Stimulated activated CD8-positive, alpha-beta memory T cell treated with anti-CD3 and anti-CD28 coated beads, Interleukin-12 subunit alpha, Interleukin-12 subunit beta, amount 100 ng/mL, for 4 hours (primary cell): ENCODE results near the gene ESPNL.
A peak's percentile ranks its signal among the peaks of the same experiment; 100 is the strongest.
"Not testable (repeated sequence)": the region's sequence is repeated elsewhere in the genome, so short reads cannot be mapped to it uniquely, and the experiment has no call there.

Experiments used
- DNase-seq: peaks from one replicate; pipeline ENCODE4 v3.0.0-alpha.2; 2020; ENCODE audit warnings: low read depth

Gene ESPNL

GRCh38 chr2:238100049-238100820, at the start of gene ESPNL:
Gene ESPNL (plus strand): TSS chr2:238100340. CDS start chr2:238100420, 80 bp downstream.
- DNase-seq, result no peak

- DNase-seq, result no peak
These were observed 46.9 kb upstream of the ESPNL start for GRCh38 chr2:238053191-238053776.

GRCh38 chr2:238055841-238056240, 44.3 kb upstream of the ESPNL start:
- no peak for DNase-seq

GRCh38 chr2:238057696-238058575, 42.2 kb upstream of the ESPNL start:
- DNase-seq, result not testable (repeated sequence)

GRCh38 chr2:238059505-238059904, 40.6 kb upstream of the ESPNL start:
- no peak for DNase-seq

GRCh38 chr2:238060096-238060541, 40.0 kb upstream of the ESPNL start:
- DNase-seq, result no peak

- DNase-seq, result peak; percentile 96
These were observed 39.4 kb upstream of the ESPNL start, which contains the start of gene SCLY for GRCh38 chr2:238060542-238061314. Gene SCLY (plus strand): TSS chr2:238061001. CDS start chr2:238061055, 54 bp downstream.

- DNase-seq, result no peak
These were observed 38.6 kb upstream of the ESPNL start for GRCh38 chr2:238061315-238062202.

GRCh38 chr2:238063414-238064189, 36.5 kb upstream of the ESPNL start:
- DNase-seq, result no peak

- no peak for DNase-seq
These were observed 35.8 kb upstream of the ESPNL start for GRCh38 chr2:238064376-238064775.

GRCh38 chr2:238065071-238065846, 34.9 kb upstream of the ESPNL start:
- no peak for DNase-seq

GRCh38 chr2:238066218-238066617, 33.9 kb upstream of the ESPNL start:
- DNase-seq, result no peak

- DNase-seq, result not testable (repeated sequence)
These were observed 33.4 kb upstream of the ESPNL start for GRCh38 chr2:238066718-238067117.

- DNase-seq, result no peak
These were observed 32.2 kb upstream of the ESPNL start for GRCh38 chr2:238067939-238068338.

- no peak for DNase-seq
These were observed 31.0 kb upstream of the ESPNL start for GRCh38 chr2:238069021-238069709.

- DNase-seq, result no peak
These were observed 30.3 kb upstream of the ESPNL start for GRCh38 chr2:238069877-238070276.

- DNase-seq, result no peak
These were observed 24.7 kb upstream of the ESPNL start for GRCh38 chr2:238075397-238075796.

GRCh38 chr2:238077292-238077691, 22.8 kb upstream of the ESPNL start:
- DNase-seq, result no peak
